H1 (cell line): Measurements from ENCODE around the gene RABGGTA. TPM values are rescaled to one million over a fixed set of nuclear protein-coding genes. Genes with fewer than 3 reads are reported as not detected.
A peak's percentile ranks its signal among the peaks of the same experiment; 100 is the strongest.

Experiments used
- CTCF ChIA-PET: fragments of 300-600 bp; sonication (Branson Sonifier 250); formaldehyde crosslinking; loops from one replicate; lab custom pipeline; 2021; ENCODE audit not compliant: partially characterized antibody; lab: Charles Lee
- POLR2A ChIA-PET: fragments of 300-600 bp; sonication (Branson Sonifier 250); formaldehyde crosslinking; loops from one replicate; lab custom pipeline; 2021; ENCODE audit warnings: inconsistent platforms; ENCODE audit not compliant: partially characterized antibody; lab: Charles Lee
- DNase-seq, 2 experiments: peaks; one replicate each; pipeline versions ENCODE4 v3.0.0 to v3.0.0-alpha.2; 2010 to 2022; ENCODE audit warnings: low spot score in 2 of 2, low read depth in 1 of 2, mixed read lengths in 1 of 2
- FAIRE-seq: peaks from 2 replicates; lab custom pipeline; 2011; peaks lifted over from hg19 to GRCh38; lab: Jason Lieb, UNC
- H2AFZ ChIP-seq: 2 replicates; pipeline ENCODE4 v1.8.1; 2012; ENCODE audit warnings: low read length, inconsistent platforms
- H2AK5ac ChIP-seq: 2 replicates; pipeline ENCODE4 v1.6.1; 2013; ENCODE audit warnings: low read depth, low read length
- H2BK120ac ChIP-seq: replicated peaks from 2 replicates; pipeline ENCODE3; 2013; ENCODE audit warnings: low read depth, low read length, inconsistent platforms
- H2BK12ac ChIP-seq: 2 replicates; pipeline ENCODE4 v1.6.1; 2013; ENCODE audit warnings: low read depth, low read length
- H2BK15ac ChIP-seq: 2 replicates; pipeline ENCODE4 v1.6.1; 2013; ENCODE audit warnings: low read length
- H2BK20ac ChIP-seq: 2 replicates; pipeline ENCODE4 v1.6.1; 2013; ENCODE audit warnings: low read length
- H2BK5ac ChIP-seq: 2 replicates; pipeline ENCODE4 v1.6.1; 2013; ENCODE audit warnings: low read depth, low read length
- H3K14ac ChIP-seq: 2 replicates; pipeline ENCODE4 v1.6.1; 2013; ENCODE audit warnings: inconsistent platforms; ENCODE audit not compliant: insufficient read length
- H3K18ac ChIP-seq: 2 replicates; pipeline ENCODE4 v1.6.1; 2013; ENCODE audit warnings: low read length; ENCODE audit errors: extremely low read depth
- H3K23ac ChIP-seq: 2 replicates; pipeline ENCODE4 v1.6.1; 2013; ENCODE audit warnings: inconsistent platforms; ENCODE audit not compliant: insufficient read length
- H3K23me2 ChIP-seq: 2 replicates; pipeline ENCODE4 v1.6.1; 2013; ENCODE audit warnings: low read depth, low read length
- H3K27ac ChIP-seq: 2 replicates; pipeline ENCODE4 v1.6.1; 2011; ENCODE audit warnings: low read depth, low read length, inconsistent platforms
- H3K27me3 ChIP-seq, 4 experiments: replicated peaks in 1 of 4; 1 replicate in 1 of 4; 2 replicates in 3 of 4; pipeline versions ENCODE4 v1.6.1 to v1.8.1; 2011 to 2013; ENCODE audit warnings: low read length in 3 of 4, mild to moderate bottlenecking in 3 of 4, inconsistent platforms in 2 of 4, mixed read lengths in 2 of 4, moderate library complexity in 1 of 4; ENCODE audit not compliant: control insufficient read depth in 3 of 4, insufficient read depth in 3 of 4; ENCODE audit errors: extremely low read depth in 1 of 4
- H3K36me3 ChIP-seq, 4 experiments: 2 replicates each; pipeline versions ENCODE4 v1.6.1 to v1.8.1; 2011 to 2013; ENCODE audit warnings: mild to moderate bottlenecking in 4 of 4, low read length in 3 of 4, moderate library complexity in 2 of 4, control low read depth in 1 of 4, inconsistent platforms in 1 of 4; ENCODE audit not compliant: insufficient read depth in 4 of 4, control insufficient read depth in 2 of 4
- H3K4ac ChIP-seq: replicated peaks from 2 replicates; pipeline ENCODE3; 2013; ENCODE audit warnings: low read length, low read depth, mixed read lengths, inconsistent platforms; ENCODE audit not compliant: insufficient read length
- H3K4me1 ChIP-seq, 4 experiments: replicated peaks in 1 of 4; 1 replicate in 1 of 4; 2 replicates in 3 of 4; pipeline versions ENCODE4 v1.6.1 to v1.8.1; 2011 to 2013; ENCODE audit warnings: low read length in 3 of 4, inconsistent platforms in 2 of 4, mixed read lengths in 1 of 4; ENCODE audit not compliant: insufficient read depth in 4 of 4, control insufficient read depth in 3 of 4
- H3K4me2 ChIP-seq, 2 experiments: 2 replicates each; pipeline versions ENCODE4 v1.6.1 to v1.8.1; 2011 to 2013; ENCODE audit warnings: low read depth in 2 of 2, low read length in 2 of 2, control low read depth in 1 of 2, inconsistent platforms in 1 of 2, mild to moderate bottlenecking in 1 of 2; ENCODE audit not compliant: insufficient read depth in 1 of 2
- H3K4me3 ChIP-seq, 4 experiments: fragments of 200-600, 300-600 bp in 1 of 4; sonication (generic), shearing (Covaris generic), sonication (Bioruptor Twin) in 1 of 4; 2 replicates each; pipeline versions ENCODE4 v1.5.1 to v1.8.1; 2011 to 2016; ENCODE audit warnings: low read length in 4 of 4, low read depth in 3 of 4, control low read depth in 2 of 4, inconsistent platforms in 2 of 4, mild to moderate bottlenecking in 2 of 4, mixed read lengths in 1 of 4, moderate library complexity in 1 of 4; ENCODE audit not compliant: insufficient read depth in 2 of 4; ENCODE audit errors: extremely low read depth in 1 of 4
- H3K56ac ChIP-seq: replicated peaks from 2 replicates; pipeline ENCODE3; 2013; ENCODE audit warnings: low read depth, mild to moderate bottlenecking, mixed read lengths, low read length, inconsistent platforms; ENCODE audit not compliant: insufficient read length
- H3K79me1 ChIP-seq: 2 replicates; pipeline ENCODE4 v1.6.1; 2013; ENCODE audit warnings: low read depth, low read length, control low read depth
- H3K79me2 ChIP-seq, 2 experiments: 2 replicates each; pipeline versions ENCODE4 v1.6.1 to v1.8.1; 2012 to 2013; ENCODE audit warnings: low read length in 2 of 2, mild to moderate bottlenecking in 2 of 2, inconsistent platforms in 1 of 2; ENCODE audit not compliant: insufficient read depth in 2 of 2, control insufficient read depth in 1 of 2
- H3K9ac ChIP-seq, 4 experiments: replicated peaks in 1 of 4; 1 replicate in 1 of 4; 2 replicates in 3 of 4; pipeline versions ENCODE4 v1.6.1 to v1.8.1; 2011 to 2013; ENCODE audit warnings: low read depth in 3 of 4, low read length in 3 of 4, control low read depth in 2 of 4, mild to moderate bottlenecking in 2 of 4, moderate library complexity in 2 of 4, inconsistent platforms in 1 of 4; ENCODE audit errors: extremely low read depth in 1 of 4
- H3K9me3 ChIP-seq, 2 experiments: 2 replicates each; pipeline versions ENCODE4 v1.6.1 to v1.8.1; 2012 to 2013; ENCODE audit warnings: mild to moderate bottlenecking in 2 of 2, moderate library complexity in 2 of 2, control low read depth in 1 of 2, inconsistent platforms in 1 of 2, low read depth in 1 of 2, low read length in 1 of 2, mixed read lengths in 1 of 2; ENCODE audit not compliant: insufficient read depth in 2 of 2
- H4K20me1 ChIP-seq, 2 experiments: replicated peaks in 1 of 2; 2 replicates each; pipeline versions ENCODE3 to v1.8.1; 2011 to 2013; ENCODE audit warnings: inconsistent platforms in 2 of 2, low read length in 2 of 2, mild to moderate bottlenecking in 1 of 2; ENCODE audit not compliant: insufficient read depth in 2 of 2, control insufficient read depth in 1 of 2
- H4K5ac ChIP-seq: 2 replicates; pipeline ENCODE4 v1.6.1; 2013; ENCODE audit warnings: low read length, low read depth, mixed read lengths, inconsistent platforms; ENCODE audit not compliant: insufficient read length
- H4K8ac ChIP-seq: 2 replicates; pipeline ENCODE4 v1.8.0; 2013; ENCODE audit warnings: mild to moderate bottlenecking, moderate library complexity, low read length, inconsistent platforms; ENCODE audit not compliant: insufficient read depth; ENCODE audit errors: extremely low read depth
- H4K91ac ChIP-seq: replicated peaks from 2 replicates; pipeline ENCODE3; 2013; ENCODE audit warnings: low read length, mixed read lengths, inconsistent platforms; ENCODE audit not compliant: insufficient read length
- BACH1 ChIP-seq: IDR thresholded peaks from 2 replicates; pipeline ENCODE4 v1.6.1; 2012; ENCODE audit warnings: low read length, improper control_type of control experiment
- CREB1 ChIP-seq: IDR thresholded peaks from 2 replicates; pipeline ENCODE4 v1.6.1; 2012; ENCODE audit warnings: inconsistent platforms
- EGR1 ChIP-seq: IDR thresholded peaks from 2 replicates; pipeline ENCODE4 v1.6.1; 2011; ENCODE audit warnings: low read depth, low read length, borderline replicate concordance
- EP300 ChIP-seq, 2 experiments: IDR thresholded peaks; 1 replicate in 1 of 2; 2 replicates in 1 of 2; pipeline ENCODE4 v1.6.1; 2011 to 2012; ENCODE audit warnings: low read depth in 2 of 2, low read length in 2 of 2, mild to moderate bottlenecking in 2 of 2, borderline replicate concordance in 1 of 2, inconsistent platforms in 1 of 2, moderate library complexity in 1 of 2
- GABPA ChIP-seq: IDR thresholded peaks from 2 replicates; pipeline ENCODE4 v1.6.1; 2011; ENCODE audit warnings: mild to moderate bottlenecking, low read length, moderate library complexity, borderline replicate concordance; ENCODE audit not compliant: insufficient read depth
- GTF2F1 ChIP-seq: IDR thresholded peaks from 2 replicates; pipeline ENCODE4 v1.6.1; 2012; ENCODE audit warnings: low read depth, low read length, improper control_type of control experiment, borderline replicate concordance
- RFX5 ChIP-seq: IDR thresholded peaks from 2 replicates; pipeline ENCODE4 v1.6.1; 2011; ENCODE audit warnings: low read depth, low read length, improper control_type of control experiment, borderline replicate concordance
- SRF ChIP-seq: IDR thresholded peaks from 2 replicates; pipeline ENCODE4 v1.6.1; 2011; ENCODE audit warnings: mild to moderate bottlenecking, low read depth, low read length, moderate library complexity
- TAF7 ChIP-seq: optimal IDR thresholded peaks from 2 replicates; pipeline ENCODE3; 2011; ENCODE audit warnings: low read depth, mild to moderate bottlenecking, inconsistent platforms, low read length, moderate library complexity, borderline replicate concordance
- WGBS, 2 experiments: shearing (Covaris generic) in 1 of 2; methylation state at CpG; one replicate each; pipeline versions ENCODE4 v1.1.6 to v1.1.7; 2013 to 2015; ENCODE audit warnings: low lambda C conversion rate in 2 of 2, mixed read lengths in 2 of 2, inconsistent platforms in 1 of 2, low coverage in 1 of 2, missing lambda C conversion rate in 1 of 2; ENCODE audit not compliant: insufficient replicate concordance in 2 of 2, insufficient coverage in 1 of 2, insufficient read length in 1 of 2; ENCODE audit errors: extremely low coverage in 1 of 2, missing lambda C conversion rate in 1 of 2; 5-methylcytosine and 5-hydroxymethylcytosine counted together
- polyA plus RNA-seq, 7 experiments: library from polyadenylated mRNA; depleted of rRNA in 3 of 7; stranded (reverse) in 5 of 7; unstranded in 2 of 7; fragments of >200 nt in 5 of 7; fragments of 200-250 nt in 2 of 7; gene quantifications; 1 replicate in 5 of 7; 2 replicates in 1 of 7; 4 replicates in 1 of 7; pipeline versions ENCODE4 v1.2.1 to v1.2.3, GENCODE V29; 2011 to 2013; ENCODE audit warnings: missing spikeins in 2 of 7, mixed read lengths in 2 of 7
- total RNA-seq: library from RNA; stranded (reverse); fragmentation: NEBNext Ultra II Directional; extraction: Animal tissue kit (Norgen Biotek cat#: 25700); gene quantifications from 2 replicates; pipeline ENCODE4 v1.2.1, GENCODE V29; 2021
- TF ChIP-seq, protein P1 (sequence below): IDR thresholded peaks from 2 replicates; pipeline ENCODE4 v1.6.1; 2011; ENCODE audit warnings: low read length, improper control_type of control experiment

RABGGTA gene
- total and polyA plus RNA-seq, 2 of the 8 experiments (the other 6 are each of a cell fraction or from before 2014, with no cell fraction given), result 16.0 to 49.8 TPM

DNA sequence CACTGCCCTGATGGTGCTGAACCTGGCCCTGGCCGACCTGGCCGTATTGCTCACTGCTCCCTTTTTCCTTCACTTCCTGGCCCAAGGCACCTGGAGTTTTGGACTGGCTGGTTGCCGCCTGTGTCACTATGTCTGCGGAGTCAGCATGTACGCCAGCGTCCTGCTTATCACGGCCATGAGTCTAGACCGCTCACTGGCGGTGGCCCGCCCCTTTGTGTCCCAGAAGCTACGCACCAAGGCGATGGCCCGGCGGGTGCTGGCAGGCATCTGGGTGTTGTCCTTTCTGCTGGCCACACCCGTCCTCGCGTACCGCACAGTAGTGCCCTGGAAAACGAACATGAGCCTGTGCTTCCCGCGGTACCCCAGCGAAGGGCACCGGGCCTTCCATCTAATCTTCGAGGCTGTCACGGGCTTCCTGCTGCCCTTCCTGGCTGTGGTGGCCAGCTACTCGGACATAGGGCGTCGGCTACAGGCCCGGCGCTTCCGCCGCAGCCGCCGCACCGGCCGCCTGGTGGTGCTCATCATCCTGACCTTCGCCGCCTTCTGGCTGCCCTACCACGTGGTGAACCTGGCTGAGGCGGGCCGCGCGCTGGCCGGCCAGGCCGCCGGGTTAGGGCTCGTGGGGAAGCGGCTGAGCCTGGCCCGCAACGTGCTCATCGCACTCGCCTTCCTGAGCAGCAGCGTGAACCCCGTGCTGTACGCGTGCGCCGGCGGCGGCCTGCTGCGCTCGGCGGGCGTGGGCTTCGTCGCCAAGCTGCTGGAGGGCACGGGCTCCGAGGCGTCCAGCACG lies 44.6 kb upstream of the RABGGTA start:
- peak overlapping the region in 1 of 2 experiments; percentile 17; a peak in 1 of 4 replicates for H3K4me2 ChIP-seq
- POLR2A ChIA-PET, result interaction anchor here (0.7 to 1.9 kb wide), 5 partner anchors 16 to 116 kb away, joined by 3 to 5 read pairs (median 3); partner anchors contain the start of genes ADCY4, DHRS1 and NOP9
- no peak overlapping the region for H3K27ac ChIP-seq
- no peak overlapping the region for H2BK120ac ChIP-seq
- H3K4ac ChIP-seq, result no peak overlapping the region
- 66% methylated on average over 67 of the region's 70 CpGs; no CpG with 5 or more reads in 1 of the 2 experiments for WGBS, 2 experiments
- no peak overlapping the region for H3K14ac ChIP-seq
- H3K4me1 ChIP-seq, result no peaks in the 10 kb centered on the region; a peak in 2 of 7 replicates
- H3K18ac ChIP-seq, result no peak overlapping the region
- peak overlapping the region; percentile 61 for H4K91ac ChIP-seq
- no peak overlapping the region for H3K4me3 ChIP-seq
- no peaks in the 10 kb centered on the region for H3K79me1 ChIP-seq
- H2BK20ac ChIP-seq, result no peak overlapping the region
- no peak overlapping the region; a peak in 1 of 7 replicates for H3K9ac ChIP-seq
- H3K79me2 ChIP-seq, result no peaks in the 10 kb centered on the region
- H4K8ac ChIP-seq, result peak overlapping the region; percentile 86
- H4K20me1 ChIP-seq, result peaks cover 0 to 2% of the 10 kb centered on the region in 2 experiments
- H2AK5ac ChIP-seq, result peak overlapping the region; percentile 17; the same call in 1 of the 2 replicates
- H3K56ac ChIP-seq, result no peak overlapping the region
- H2BK5ac ChIP-seq, result no peak overlapping the region
- peak overlapping the region; percentile 96; the same call in 1 of the 2 replicates for H2BK15ac ChIP-seq
- no peak overlapping the region for H2AFZ ChIP-seq
- H3K36me3 ChIP-seq, result peaks cover 0 to 4% (median 0%) of the 10 kb centered on the region in 4 experiments; a peak in 2 of 8 replicates
- CTCF ChIA-PET, result interaction anchor here (0.6 to 27.8 kb wide), 12 partner anchors 9 to 141 kb away, joined by 3 to 664 read pairs (median 3); partner anchors contain the start of genes ADCY4, CBLN3, CIDEB and DHRS1
- H2BK12ac ChIP-seq, result no peak overlapping the region
- DNase-seq (peak in 1 of 2 experiments; percentile 78), FAIRE-seq (no peak)
- no peaks in the 10 kb centered on the region for H3K23me2 ChIP-seq
- peaks cover 0 to 42% (median 31%) of the 10 kb centered on the region in 4 experiments; a peak in 6 of 7 replicates for H3K27me3 ChIP-seq
- no peak overlapping the region for H3K23ac ChIP-seq
- no peaks in the 10 kb centered on the region; a peak in 1 of 4 replicates for H3K9me3 ChIP-seq
- H4K5ac ChIP-seq, result no peak overlapping the region
- no peak for TF ChIP-seq TAF7
- TF ChIP-seq GTF2F1, result no peak
- no peak for TF ChIP-seq EP300 (IDR thresholded peaks at IDR 0.05; ENCODE audit: borderline replicate concordance in 1 of 2, low read depth in 2 of 2, low read length in 2 of 2)
- TF ChIP-seq CREB1, result no peak
- TF ChIP-seq, protein P1, sequence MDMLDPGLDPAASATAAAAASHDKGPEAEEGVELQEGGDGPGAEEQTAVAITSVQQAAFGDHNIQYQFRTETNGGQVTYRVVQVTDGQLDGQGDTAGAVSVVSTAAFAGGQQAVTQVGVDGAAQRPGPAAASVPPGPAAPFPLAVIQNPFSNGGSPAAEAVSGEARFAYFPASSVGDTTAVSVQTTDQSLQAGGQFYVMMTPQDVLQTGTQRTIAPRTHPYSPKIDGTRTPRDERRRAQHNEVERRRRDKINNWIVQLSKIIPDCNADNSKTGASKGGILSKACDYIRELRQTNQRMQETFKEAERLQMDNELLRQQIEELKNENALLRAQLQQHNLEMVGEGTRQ, result peak; percentile 44; the same call in 1 of the 2 replicates
- no peak for TF ChIP-seq EGR1
- 0 out of 2 replicates have a peak, but pooled peaks have one; percentile 28 for TF ChIP-seq GABPA
- TF ChIP-seq BACH1, result no peak
- TF ChIP-seq RFX5, result no peak
- TF ChIP-seq SRF, result no peak
